H1 (cell line): ENCODE data around the gene SLX4IP. TPM values are rescaled to one million over a fixed set of nuclear protein-coding genes. Genes with fewer than 3 reads are reported as not detected.

Source experiments
- CTCF ChIA-PET: fragments of 300-600 bp; sonication (Branson Sonifier 250); formaldehyde crosslinking; loops from one replicate; lab custom pipeline; 2021; ENCODE audit not compliant: partially characterized antibody; lab: Charles Lee
- POLR2A ChIA-PET: fragments of 300-600 bp; sonication (Branson Sonifier 250); formaldehyde crosslinking; loops from one replicate; lab custom pipeline; 2021; ENCODE audit warnings: inconsistent platforms; ENCODE audit not compliant: partially characterized antibody; lab: Charles Lee
- DNase-seq, 2 experiments: peaks; one replicate each; pipeline versions ENCODE4 v3.0.0 to v3.0.0-alpha.2; 2010 to 2022; ENCODE audit warnings: low spot score in 2 of 2, low read depth in 1 of 2, mixed read lengths in 1 of 2
- FAIRE-seq: peaks from 2 replicates; lab custom pipeline; 2011; peaks lifted over from hg19 to GRCh38; lab: Jason Lieb, UNC
- H2AFZ ChIP-seq: 2 replicates; pipeline ENCODE4 v1.8.1; 2012; ENCODE audit warnings: low read length, inconsistent platforms
- H2AK5ac ChIP-seq: 2 replicates; pipeline ENCODE4 v1.6.1; 2013; ENCODE audit warnings: low read depth, low read length
- H2BK120ac ChIP-seq: replicated peaks from 2 replicates; pipeline ENCODE3; 2013; ENCODE audit warnings: low read depth, low read length, inconsistent platforms
- H2BK12ac ChIP-seq: 2 replicates; pipeline ENCODE4 v1.6.1; 2013; ENCODE audit warnings: low read depth, low read length
- H2BK15ac ChIP-seq: 2 replicates; pipeline ENCODE4 v1.6.1; 2013; ENCODE audit warnings: low read length
- H2BK20ac ChIP-seq: 2 replicates; pipeline ENCODE4 v1.6.1; 2013; ENCODE audit warnings: low read length
- H2BK5ac ChIP-seq: 2 replicates; pipeline ENCODE4 v1.6.1; 2013; ENCODE audit warnings: low read depth, low read length
- H3K14ac ChIP-seq: 2 replicates; pipeline ENCODE4 v1.6.1; 2013; ENCODE audit warnings: inconsistent platforms; ENCODE audit not compliant: insufficient read length
- H3K18ac ChIP-seq: 2 replicates; pipeline ENCODE4 v1.6.1; 2013; ENCODE audit warnings: low read length; ENCODE audit errors: extremely low read depth
- H3K23ac ChIP-seq: 2 replicates; pipeline ENCODE4 v1.6.1; 2013; ENCODE audit warnings: inconsistent platforms; ENCODE audit not compliant: insufficient read length
- H3K23me2 ChIP-seq: 2 replicates; pipeline ENCODE4 v1.6.1; 2013; ENCODE audit warnings: low read depth, low read length
- H3K27ac ChIP-seq: 2 replicates; pipeline ENCODE4 v1.6.1; 2011; ENCODE audit warnings: low read depth, low read length, inconsistent platforms
- H3K27me3 ChIP-seq, 4 experiments: replicated peaks in 1 of 4; 1 replicate in 1 of 4; 2 replicates in 3 of 4; pipeline versions ENCODE4 v1.6.1 to v1.8.1; 2011 to 2013; ENCODE audit warnings: low read length in 3 of 4, mild to moderate bottlenecking in 3 of 4, inconsistent platforms in 2 of 4, mixed read lengths in 2 of 4, moderate library complexity in 1 of 4; ENCODE audit not compliant: control insufficient read depth in 3 of 4, insufficient read depth in 3 of 4; ENCODE audit errors: extremely low read depth in 1 of 4
- H3K36me3 ChIP-seq, 4 experiments: 2 replicates each; pipeline versions ENCODE4 v1.6.1 to v1.8.1; 2011 to 2013; ENCODE audit warnings: mild to moderate bottlenecking in 4 of 4, low read length in 3 of 4, moderate library complexity in 2 of 4, control low read depth in 1 of 4, inconsistent platforms in 1 of 4; ENCODE audit not compliant: insufficient read depth in 4 of 4, control insufficient read depth in 2 of 4
- H3K4ac ChIP-seq: replicated peaks from 2 replicates; pipeline ENCODE3; 2013; ENCODE audit warnings: low read length, low read depth, mixed read lengths, inconsistent platforms; ENCODE audit not compliant: insufficient read length
- H3K4me1 ChIP-seq, 4 experiments: replicated peaks in 1 of 4; 1 replicate in 1 of 4; 2 replicates in 3 of 4; pipeline versions ENCODE4 v1.6.1 to v1.8.1; 2011 to 2013; ENCODE audit warnings: low read length in 3 of 4, inconsistent platforms in 2 of 4, mixed read lengths in 1 of 4; ENCODE audit not compliant: insufficient read depth in 4 of 4, control insufficient read depth in 3 of 4
- H3K4me2 ChIP-seq, 2 experiments: 2 replicates each; pipeline versions ENCODE4 v1.6.1 to v1.8.1; 2011 to 2013; ENCODE audit warnings: low read depth in 2 of 2, low read length in 2 of 2, control low read depth in 1 of 2, inconsistent platforms in 1 of 2, mild to moderate bottlenecking in 1 of 2; ENCODE audit not compliant: insufficient read depth in 1 of 2
- H3K4me3 ChIP-seq, 4 experiments: fragments of 200-600, 300-600 bp in 1 of 4; sonication (generic), shearing (Covaris generic), sonication (Bioruptor Twin) in 1 of 4; 2 replicates each; pipeline versions ENCODE4 v1.5.1 to v1.8.1; 2011 to 2016; ENCODE audit warnings: low read length in 4 of 4, low read depth in 3 of 4, control low read depth in 2 of 4, inconsistent platforms in 2 of 4, mild to moderate bottlenecking in 2 of 4, mixed read lengths in 1 of 4, moderate library complexity in 1 of 4; ENCODE audit not compliant: insufficient read depth in 2 of 4; ENCODE audit errors: extremely low read depth in 1 of 4
- H3K56ac ChIP-seq: replicated peaks from 2 replicates; pipeline ENCODE3; 2013; ENCODE audit warnings: low read depth, mild to moderate bottlenecking, mixed read lengths, low read length, inconsistent platforms; ENCODE audit not compliant: insufficient read length
- H3K79me1 ChIP-seq: 2 replicates; pipeline ENCODE4 v1.6.1; 2013; ENCODE audit warnings: low read depth, low read length, control low read depth
- H3K79me2 ChIP-seq, 2 experiments: 2 replicates each; pipeline versions ENCODE4 v1.6.1 to v1.8.1; 2012 to 2013; ENCODE audit warnings: low read length in 2 of 2, mild to moderate bottlenecking in 2 of 2, inconsistent platforms in 1 of 2; ENCODE audit not compliant: insufficient read depth in 2 of 2, control insufficient read depth in 1 of 2
- H3K9ac ChIP-seq, 4 experiments: replicated peaks in 1 of 4; 1 replicate in 1 of 4; 2 replicates in 3 of 4; pipeline versions ENCODE4 v1.6.1 to v1.8.1; 2011 to 2013; ENCODE audit warnings: low read depth in 3 of 4, low read length in 3 of 4, control low read depth in 2 of 4, mild to moderate bottlenecking in 2 of 4, moderate library complexity in 2 of 4, inconsistent platforms in 1 of 4; ENCODE audit errors: extremely low read depth in 1 of 4
- H3K9me3 ChIP-seq, 2 experiments: 2 replicates each; pipeline versions ENCODE4 v1.6.1 to v1.8.1; 2012 to 2013; ENCODE audit warnings: mild to moderate bottlenecking in 2 of 2, moderate library complexity in 2 of 2, control low read depth in 1 of 2, inconsistent platforms in 1 of 2, low read depth in 1 of 2, low read length in 1 of 2, mixed read lengths in 1 of 2; ENCODE audit not compliant: insufficient read depth in 2 of 2
- H4K20me1 ChIP-seq, 2 experiments: replicated peaks in 1 of 2; 2 replicates each; pipeline versions ENCODE3 to v1.8.1; 2011 to 2013; ENCODE audit warnings: inconsistent platforms in 2 of 2, low read length in 2 of 2, mild to moderate bottlenecking in 1 of 2; ENCODE audit not compliant: insufficient read depth in 2 of 2, control insufficient read depth in 1 of 2
- H4K5ac ChIP-seq: 2 replicates; pipeline ENCODE4 v1.6.1; 2013; ENCODE audit warnings: low read length, low read depth, mixed read lengths, inconsistent platforms; ENCODE audit not compliant: insufficient read length
- H4K8ac ChIP-seq: 2 replicates; pipeline ENCODE4 v1.8.0; 2013; ENCODE audit warnings: mild to moderate bottlenecking, moderate library complexity, low read length, inconsistent platforms; ENCODE audit not compliant: insufficient read depth; ENCODE audit errors: extremely low read depth
- H4K91ac ChIP-seq: replicated peaks from 2 replicates; pipeline ENCODE3; 2013; ENCODE audit warnings: low read length, mixed read lengths, inconsistent platforms; ENCODE audit not compliant: insufficient read length
- CEBPB ChIP-seq: IDR thresholded peaks from 2 replicates; pipeline ENCODE4 v1.6.1; 2012; ENCODE audit warnings: low read depth, low read length
- GABPA ChIP-seq: IDR thresholded peaks from 2 replicates; pipeline ENCODE4 v1.6.1; 2011; ENCODE audit warnings: mild to moderate bottlenecking, low read length, moderate library complexity, borderline replicate concordance; ENCODE audit not compliant: insufficient read depth
- JUN ChIP-seq: IDR thresholded peaks from 2 replicates; pipeline ENCODE4 v1.6.1; 2011; ENCODE audit warnings: low read depth, mild to moderate bottlenecking, improper control_type of control experiment, low read length
- RBBP5 ChIP-seq: IDR thresholded peaks from 2 replicates; pipeline ENCODE4 v1.7.1; 2012; ENCODE audit warnings: low read depth, mild to moderate bottlenecking, inconsistent platforms, low read length, moderate library complexity, borderline replicate concordance
- RXRA ChIP-seq: IDR thresholded peaks from 2 replicates; pipeline ENCODE4 v1.6.1; 2011; ENCODE audit warnings: low read depth, mild to moderate bottlenecking, low read length, moderate library complexity; ENCODE audit not compliant: insufficient read depth
- SP1 ChIP-seq: IDR thresholded peaks from 2 replicates; pipeline ENCODE4 v1.6.1; 2011; ENCODE audit warnings: low read depth, low read length
- ZNF274 ChIP-seq: IDR thresholded peaks from 2 replicates; pipeline ENCODE4 v1.7.0; 2012; ENCODE audit warnings: low read length, borderline replicate concordance; ENCODE audit errors: extremely low read depth
- WGBS, 2 experiments: shearing (Covaris generic) in 1 of 2; methylation state at CpG; one replicate each; pipeline versions ENCODE4 v1.1.6 to v1.1.7; 2013 to 2015; ENCODE audit warnings: low lambda C conversion rate in 2 of 2, mixed read lengths in 2 of 2, inconsistent platforms in 1 of 2, low coverage in 1 of 2, missing lambda C conversion rate in 1 of 2; ENCODE audit not compliant: insufficient replicate concordance in 2 of 2, insufficient coverage in 1 of 2, insufficient read length in 1 of 2; ENCODE audit errors: extremely low coverage in 1 of 2, missing lambda C conversion rate in 1 of 2; 5-methylcytosine and 5-hydroxymethylcytosine counted together
- polyA plus RNA-seq, 7 experiments: library from polyadenylated mRNA; depleted of rRNA in 3 of 7; stranded (reverse) in 5 of 7; unstranded in 2 of 7; fragments of >200 nt in 5 of 7; fragments of 200-250 nt in 2 of 7; gene quantifications; 1 replicate in 5 of 7; 2 replicates in 1 of 7; 4 replicates in 1 of 7; pipeline versions ENCODE4 v1.2.1 to v1.2.3, GENCODE V29; 2011 to 2013; ENCODE audit warnings: missing spikeins in 2 of 7, mixed read lengths in 2 of 7
- total RNA-seq: library from RNA; stranded (reverse); fragmentation: NEBNext Ultra II Directional; extraction: Animal tissue kit (Norgen Biotek cat#: 25700); gene quantifications from 2 replicates; pipeline ENCODE4 v1.2.1, GENCODE V29; 2021
- TF ChIP-seq, protein P1 (sequence below): IDR thresholded peaks from 2 replicates; pipeline ENCODE4 v1.6.1; 2011; ENCODE audit warnings: low read length, improper control_type of control experiment
- TF ChIP-seq, protein P2 (sequence below): IDR thresholded peaks from 2 replicates; pipeline ENCODE4 v1.6.1; 2011; ENCODE audit warnings: low read depth, mild to moderate bottlenecking, low read length; ENCODE audit not compliant: insufficient read depth

Gene SLX4IP
- total and polyA plus RNA-seq, 2 of the 8 experiments (the other 6 are each of a cell fraction or from before 2014, with no cell fraction given): 2.4 to 8.7 TPM

DNA sequence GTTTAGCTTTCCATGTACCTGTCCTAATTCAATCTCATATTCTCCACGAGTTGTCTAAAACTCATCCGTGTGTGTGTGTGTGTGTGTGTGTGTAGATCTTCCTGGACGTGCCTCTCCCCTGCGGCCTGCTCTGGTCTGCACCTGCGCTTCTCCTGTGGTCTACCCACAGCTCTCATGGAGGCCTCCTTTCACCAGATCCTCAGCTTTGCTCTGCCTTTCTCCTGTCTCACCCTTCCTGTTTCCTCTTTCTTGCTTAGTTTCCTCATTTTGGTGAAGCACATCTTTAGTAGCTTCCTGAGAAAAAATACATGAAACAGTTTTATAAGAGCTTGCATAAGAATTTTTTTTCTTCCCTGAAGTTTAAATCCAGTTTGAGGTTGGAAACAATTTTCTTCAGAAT lies 18.1 kb downstream of the SLX4IP start:
- no peaks in the 10 kb centered on the region for H3K23me2 ChIP-seq
- no peak overlapping the region for H3K4ac ChIP-seq
- H3K79me1 ChIP-seq: no peaks in the 10 kb centered on the region
- FAIRE-seq (no peak), DNase-seq (no peak)
- H2AK5ac ChIP-seq: peak overlapping the region; percentile 17; the same call in 1 of the 2 replicates
- H2AFZ ChIP-seq: no peak overlapping the region
- H3K4me2 ChIP-seq: no peak overlapping the region
- H3K79me2 ChIP-seq: peaks cover 0 to 35% of the 10 kb centered on the region in 2 experiments; a peak in 2 of 4 replicates
- no peaks in the 10 kb centered on the region for H3K27me3 ChIP-seq
- H2BK12ac ChIP-seq: no peak overlapping the region
- no peak overlapping the region for H3K14ac ChIP-seq
- H3K4me3 ChIP-seq: no peak overlapping the region
- no peak overlapping the region for H2BK5ac ChIP-seq
- H3K23ac ChIP-seq: no peak overlapping the region
- H3K4me1 ChIP-seq: peaks cover 0 to 3% (median 1%) of the 10 kb centered on the region in 4 experiments; a peak in 2 of 7 replicates
- H3K27ac ChIP-seq: no peak overlapping the region
- no peak overlapping the region for H4K91ac ChIP-seq
- peaks cover 0 to 3% of the 10 kb centered on the region in 2 experiments for H4K20me1 ChIP-seq
- TF ChIP-seq GABPA (no peak), SP1 (no peak), CEBPB (no peak), RXRA (no peak), RBBP5 (no peak), JUN (no peak), ZNF274 (no peak)
- TF ChIP-seq, protein P1, sequence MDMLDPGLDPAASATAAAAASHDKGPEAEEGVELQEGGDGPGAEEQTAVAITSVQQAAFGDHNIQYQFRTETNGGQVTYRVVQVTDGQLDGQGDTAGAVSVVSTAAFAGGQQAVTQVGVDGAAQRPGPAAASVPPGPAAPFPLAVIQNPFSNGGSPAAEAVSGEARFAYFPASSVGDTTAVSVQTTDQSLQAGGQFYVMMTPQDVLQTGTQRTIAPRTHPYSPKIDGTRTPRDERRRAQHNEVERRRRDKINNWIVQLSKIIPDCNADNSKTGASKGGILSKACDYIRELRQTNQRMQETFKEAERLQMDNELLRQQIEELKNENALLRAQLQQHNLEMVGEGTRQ: no peak
- TF ChIP-seq, protein P2, sequence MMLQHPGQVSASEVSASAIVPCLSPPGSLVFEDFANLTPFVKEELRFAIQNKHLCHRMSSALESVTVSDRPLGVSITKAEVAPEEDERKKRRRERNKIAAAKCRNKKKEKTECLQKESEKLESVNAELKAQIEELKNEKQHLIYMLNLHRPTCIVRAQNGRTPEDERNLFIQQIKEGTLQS: no peak
- no peak overlapping the region for H3K9ac ChIP-seq
- H4K5ac ChIP-seq: no peak overlapping the region
- WGBS, 2 experiments: 90% methylated on average over 5 of the region's 5 CpGs; no CpG with 5 or more reads in 1 of the 2 experiments
- CTCF ChIA-PET: interaction anchor here (0.6 to 1.6 kb wide), 3 partner anchors 156 to 931 kb away, joined by 4 to 6 read pairs (median 5); no protein-coding TSS in a partner anchor
- POLR2A ChIA-PET: interaction anchor here (0.8 kb wide), 1 partner anchor 19 kb away, joined by 5 read pairs; the partner anchor contains the start of gene MKKS
- H2BK15ac ChIP-seq: no peak overlapping the region
- no peak overlapping the region; the same call in 1 of the 2 replicates for H3K18ac ChIP-seq
- no peak overlapping the region for H2BK120ac ChIP-seq
- no peaks in the 10 kb centered on the region for H3K36me3 ChIP-seq
- no peak overlapping the region for H2BK20ac ChIP-seq
- H3K56ac ChIP-seq: no peak overlapping the region
- H3K9me3 ChIP-seq: no peaks in the 10 kb centered on the region
- no peak overlapping the region for H4K8ac ChIP-seq
